H1 (cell line): ENCODE results near the gene DOP1A. TPM values are rescaled to one million over a fixed set of nuclear protein-coding genes. Genes with fewer than 3 reads are reported as not detected.
A peak's percentile ranks its signal among the peaks of the same experiment; 100 is the strongest.

Experiments
- CTCF ChIA-PET: fragments of 300-600 bp; sonication (Branson Sonifier 250); formaldehyde crosslinking; loops from one replicate; lab custom pipeline; 2021; ENCODE audit not compliant: partially characterized antibody; lab: Charles Lee
- POLR2A ChIA-PET: fragments of 300-600 bp; sonication (Branson Sonifier 250); formaldehyde crosslinking; loops from one replicate; lab custom pipeline; 2021; ENCODE audit warnings: inconsistent platforms; ENCODE audit not compliant: partially characterized antibody; lab: Charles Lee
- DNase-seq, 2 experiments: peaks; one replicate each; pipeline versions ENCODE4 v3.0.0 to v3.0.0-alpha.2; 2010 to 2022; ENCODE audit warnings: low spot score in 2 of 2, low read depth in 1 of 2, mixed read lengths in 1 of 2
- FAIRE-seq: peaks from 2 replicates; lab custom pipeline; 2011; peaks lifted over from hg19 to GRCh38; lab: Jason Lieb, UNC
- H2AFZ ChIP-seq: 2 replicates; pipeline ENCODE4 v1.8.1; 2012; ENCODE audit warnings: low read length, inconsistent platforms
- H2AK5ac ChIP-seq: 2 replicates; pipeline ENCODE4 v1.6.1; 2013; ENCODE audit warnings: low read depth, low read length
- H2BK120ac ChIP-seq: replicated peaks from 2 replicates; pipeline ENCODE3; 2013; ENCODE audit warnings: low read depth, low read length, inconsistent platforms
- H2BK12ac ChIP-seq: 2 replicates; pipeline ENCODE4 v1.6.1; 2013; ENCODE audit warnings: low read depth, low read length
- H2BK15ac ChIP-seq: 2 replicates; pipeline ENCODE4 v1.6.1; 2013; ENCODE audit warnings: low read length
- H2BK20ac ChIP-seq: 2 replicates; pipeline ENCODE4 v1.6.1; 2013; ENCODE audit warnings: low read length
- H2BK5ac ChIP-seq: 2 replicates; pipeline ENCODE4 v1.6.1; 2013; ENCODE audit warnings: low read depth, low read length
- H3K14ac ChIP-seq: 2 replicates; pipeline ENCODE4 v1.6.1; 2013; ENCODE audit warnings: inconsistent platforms; ENCODE audit not compliant: insufficient read length
- H3K18ac ChIP-seq: 2 replicates; pipeline ENCODE4 v1.6.1; 2013; ENCODE audit warnings: low read length; ENCODE audit errors: extremely low read depth
- H3K23ac ChIP-seq: 2 replicates; pipeline ENCODE4 v1.6.1; 2013; ENCODE audit warnings: inconsistent platforms; ENCODE audit not compliant: insufficient read length
- H3K23me2 ChIP-seq: 2 replicates; pipeline ENCODE4 v1.6.1; 2013; ENCODE audit warnings: low read depth, low read length
- H3K27ac ChIP-seq: 2 replicates; pipeline ENCODE4 v1.6.1; 2011; ENCODE audit warnings: low read depth, low read length, inconsistent platforms
- H3K27me3 ChIP-seq, 4 experiments: replicated peaks in 1 of 4; 1 replicate in 1 of 4; 2 replicates in 3 of 4; pipeline versions ENCODE4 v1.6.1 to v1.8.1; 2011 to 2013; ENCODE audit warnings: low read length in 3 of 4, mild to moderate bottlenecking in 3 of 4, inconsistent platforms in 2 of 4, mixed read lengths in 2 of 4, moderate library complexity in 1 of 4; ENCODE audit not compliant: control insufficient read depth in 3 of 4, insufficient read depth in 3 of 4; ENCODE audit errors: extremely low read depth in 1 of 4
- H3K36me3 ChIP-seq, 4 experiments: 2 replicates each; pipeline versions ENCODE4 v1.6.1 to v1.8.1; 2011 to 2013; ENCODE audit warnings: mild to moderate bottlenecking in 4 of 4, low read length in 3 of 4, moderate library complexity in 2 of 4, control low read depth in 1 of 4, inconsistent platforms in 1 of 4; ENCODE audit not compliant: insufficient read depth in 4 of 4, control insufficient read depth in 2 of 4
- H3K4ac ChIP-seq: replicated peaks from 2 replicates; pipeline ENCODE3; 2013; ENCODE audit warnings: low read length, low read depth, mixed read lengths, inconsistent platforms; ENCODE audit not compliant: insufficient read length
- H3K4me1 ChIP-seq, 4 experiments: replicated peaks in 1 of 4; 1 replicate in 1 of 4; 2 replicates in 3 of 4; pipeline versions ENCODE4 v1.6.1 to v1.8.1; 2011 to 2013; ENCODE audit warnings: low read length in 3 of 4, inconsistent platforms in 2 of 4, mixed read lengths in 1 of 4; ENCODE audit not compliant: insufficient read depth in 4 of 4, control insufficient read depth in 3 of 4
- H3K4me2 ChIP-seq, 2 experiments: 2 replicates each; pipeline versions ENCODE4 v1.6.1 to v1.8.1; 2011 to 2013; ENCODE audit warnings: low read depth in 2 of 2, low read length in 2 of 2, control low read depth in 1 of 2, inconsistent platforms in 1 of 2, mild to moderate bottlenecking in 1 of 2; ENCODE audit not compliant: insufficient read depth in 1 of 2
- H3K4me3 ChIP-seq, 4 experiments: fragments of 200-600, 300-600 bp in 1 of 4; sonication (generic), shearing (Covaris generic), sonication (Bioruptor Twin) in 1 of 4; 2 replicates each; pipeline versions ENCODE4 v1.5.1 to v1.8.1; 2011 to 2016; ENCODE audit warnings: low read length in 4 of 4, low read depth in 3 of 4, control low read depth in 2 of 4, inconsistent platforms in 2 of 4, mild to moderate bottlenecking in 2 of 4, mixed read lengths in 1 of 4, moderate library complexity in 1 of 4; ENCODE audit not compliant: insufficient read depth in 2 of 4; ENCODE audit errors: extremely low read depth in 1 of 4
- H3K56ac ChIP-seq: replicated peaks from 2 replicates; pipeline ENCODE3; 2013; ENCODE audit warnings: low read depth, mild to moderate bottlenecking, mixed read lengths, low read length, inconsistent platforms; ENCODE audit not compliant: insufficient read length
- H3K79me1 ChIP-seq: 2 replicates; pipeline ENCODE4 v1.6.1; 2013; ENCODE audit warnings: low read depth, low read length, control low read depth
- H3K79me2 ChIP-seq, 2 experiments: 2 replicates each; pipeline versions ENCODE4 v1.6.1 to v1.8.1; 2012 to 2013; ENCODE audit warnings: low read length in 2 of 2, mild to moderate bottlenecking in 2 of 2, inconsistent platforms in 1 of 2; ENCODE audit not compliant: insufficient read depth in 2 of 2, control insufficient read depth in 1 of 2
- H3K9ac ChIP-seq, 4 experiments: replicated peaks in 1 of 4; 1 replicate in 1 of 4; 2 replicates in 3 of 4; pipeline versions ENCODE4 v1.6.1 to v1.8.1; 2011 to 2013; ENCODE audit warnings: low read depth in 3 of 4, low read length in 3 of 4, control low read depth in 2 of 4, mild to moderate bottlenecking in 2 of 4, moderate library complexity in 2 of 4, inconsistent platforms in 1 of 4; ENCODE audit errors: extremely low read depth in 1 of 4
- H3K9me3 ChIP-seq, 2 experiments: 2 replicates each; pipeline versions ENCODE4 v1.6.1 to v1.8.1; 2012 to 2013; ENCODE audit warnings: mild to moderate bottlenecking in 2 of 2, moderate library complexity in 2 of 2, control low read depth in 1 of 2, inconsistent platforms in 1 of 2, low read depth in 1 of 2, low read length in 1 of 2, mixed read lengths in 1 of 2; ENCODE audit not compliant: insufficient read depth in 2 of 2
- H4K20me1 ChIP-seq, 2 experiments: replicated peaks in 1 of 2; 2 replicates each; pipeline versions ENCODE3 to v1.8.1; 2011 to 2013; ENCODE audit warnings: inconsistent platforms in 2 of 2, low read length in 2 of 2, mild to moderate bottlenecking in 1 of 2; ENCODE audit not compliant: insufficient read depth in 2 of 2, control insufficient read depth in 1 of 2
- H4K5ac ChIP-seq: 2 replicates; pipeline ENCODE4 v1.6.1; 2013; ENCODE audit warnings: low read length, low read depth, mixed read lengths, inconsistent platforms; ENCODE audit not compliant: insufficient read length
- H4K8ac ChIP-seq: 2 replicates; pipeline ENCODE4 v1.8.0; 2013; ENCODE audit warnings: mild to moderate bottlenecking, moderate library complexity, low read length, inconsistent platforms; ENCODE audit not compliant: insufficient read depth; ENCODE audit errors: extremely low read depth
- H4K91ac ChIP-seq: replicated peaks from 2 replicates; pipeline ENCODE3; 2013; ENCODE audit warnings: low read length, mixed read lengths, inconsistent platforms; ENCODE audit not compliant: insufficient read length
- CEBPB ChIP-seq: IDR thresholded peaks from 2 replicates; pipeline ENCODE4 v1.6.1; 2012; ENCODE audit warnings: low read depth, low read length
- GTF2F1 ChIP-seq: IDR thresholded peaks from 2 replicates; pipeline ENCODE4 v1.6.1; 2012; ENCODE audit warnings: low read depth, low read length, improper control_type of control experiment, borderline replicate concordance
- KDM5A ChIP-seq: fragments of 200-600 bp; IDR thresholded peaks from 2 replicates; pipeline ENCODE4 v1.7.1; 2012; ENCODE audit warnings: mild to moderate bottlenecking, low read length, inconsistent platforms, mixed read lengths
- RAD21 ChIP-seq, 2 experiments: IDR thresholded peaks in 1 of 2; conservative IDR thresholded peaks in 1 of 2; 2 replicates each; pipeline ENCODE4 v1.6.1; 2011; ENCODE audit warnings: low read depth in 2 of 2, low read length in 2 of 2, improper control_type of control experiment in 1 of 2, inconsistent platforms in 1 of 2, mild to moderate bottlenecking in 1 of 2, moderate library complexity in 1 of 2
- WGBS, 2 experiments: shearing (Covaris generic) in 1 of 2; methylation state at CpG; one replicate each; pipeline versions ENCODE4 v1.1.6 to v1.1.7; 2013 to 2015; ENCODE audit warnings: low lambda C conversion rate in 2 of 2, mixed read lengths in 2 of 2, inconsistent platforms in 1 of 2, low coverage in 1 of 2, missing lambda C conversion rate in 1 of 2; ENCODE audit not compliant: insufficient replicate concordance in 2 of 2, insufficient coverage in 1 of 2, insufficient read length in 1 of 2; ENCODE audit errors: extremely low coverage in 1 of 2, missing lambda C conversion rate in 1 of 2; 5-methylcytosine and 5-hydroxymethylcytosine counted together
- polyA plus RNA-seq, 7 experiments: library from polyadenylated mRNA; depleted of rRNA in 3 of 7; stranded (reverse) in 5 of 7; unstranded in 2 of 7; fragments of >200 nt in 5 of 7; fragments of 200-250 nt in 2 of 7; gene quantifications; 1 replicate in 5 of 7; 2 replicates in 1 of 7; 4 replicates in 1 of 7; pipeline versions ENCODE4 v1.2.1 to v1.2.3, GENCODE V29; 2011 to 2013; ENCODE audit warnings: missing spikeins in 2 of 7, mixed read lengths in 2 of 7
- total RNA-seq: library from RNA; stranded (reverse); fragmentation: NEBNext Ultra II Directional; extraction: Animal tissue kit (Norgen Biotek cat#: 25700); gene quantifications from 2 replicates; pipeline ENCODE4 v1.2.1, GENCODE V29; 2021
- TF ChIP-seq, protein P1 (sequence below), 3 experiments: IDR thresholded peaks; 1 replicate in 2 of 3; 2 replicates in 1 of 3; pipeline versions ENCODE4 v1.5.1 to v1.6.1; 2011; ENCODE audit warnings: low read length in 3 of 3, mild to moderate bottlenecking in 3 of 3, inconsistent platforms in 2 of 3, low read depth in 1 of 3, moderate library complexity in 1 of 3; ENCODE audit not compliant: insufficient read depth in 1 of 3; ENCODE audit errors: control extremely low read depth in 1 of 3

Gene DOP1A
- total and polyA plus RNA-seq, 2 of the 8 experiments (the other 6 are each of a cell fraction or from before 2014, with no cell fraction given): 7.5 to 14.7 TPM

GRCh38 chr6:83055366-83055964, 12.0 kb upstream of the DOP1A start:
- CTCF ChIA-PET: interaction anchor here (0.7 to 3.9 kb wide), 8 partner anchors 10 to 801 kb away, joined by 3 to 30 read pairs (median 4); partner anchors contain the start of gene UBE3D
- peaks cover 10% of the 10 kb centered on the region for H3K79me1 ChIP-seq
- no peak overlapping the region for H2BK5ac ChIP-seq
- H2BK12ac ChIP-seq: no peak overlapping the region
- no peak overlapping the region for H4K8ac ChIP-seq
- no peak overlapping the region for H4K5ac ChIP-seq
- peaks cover 6 to 24% (median 12%) of the 10 kb centered on the region in 4 experiments; a peak in 6 of 8 replicates for H3K36me3 ChIP-seq
- no peak overlapping the region for H2BK15ac ChIP-seq
- peak; percentile 81 for FAIRE-seq
- H3K14ac ChIP-seq: no peak overlapping the region
- peak in 1 of 2 experiments; percentile 72 for DNase-seq
- H3K9ac ChIP-seq: no peak overlapping the region
- H2BK20ac ChIP-seq: no peak overlapping the region
- no peaks in the 10 kb centered on the region for H3K4me1 ChIP-seq
- peaks cover 4 to 34% of the 10 kb centered on the region in 2 experiments; a peak in 3 of 4 replicates for H3K79me2 ChIP-seq
- H2AFZ ChIP-seq: no peak overlapping the region
- H3K4me3 ChIP-seq: no peak overlapping the region
- TF ChIP-seq RAD21 (IDR thresholded peaks at IDR 0.05 in 1 of 2, conservative IDR thresholded peaks at IDR 0.05 in 1 of 2; ENCODE audit: low read depth in 2 of 2, low read length in 2 of 2): peak; percentile 84 to 86
- no peak for TF ChIP-seq GTF2F1
- TF ChIP-seq, protein P1, sequence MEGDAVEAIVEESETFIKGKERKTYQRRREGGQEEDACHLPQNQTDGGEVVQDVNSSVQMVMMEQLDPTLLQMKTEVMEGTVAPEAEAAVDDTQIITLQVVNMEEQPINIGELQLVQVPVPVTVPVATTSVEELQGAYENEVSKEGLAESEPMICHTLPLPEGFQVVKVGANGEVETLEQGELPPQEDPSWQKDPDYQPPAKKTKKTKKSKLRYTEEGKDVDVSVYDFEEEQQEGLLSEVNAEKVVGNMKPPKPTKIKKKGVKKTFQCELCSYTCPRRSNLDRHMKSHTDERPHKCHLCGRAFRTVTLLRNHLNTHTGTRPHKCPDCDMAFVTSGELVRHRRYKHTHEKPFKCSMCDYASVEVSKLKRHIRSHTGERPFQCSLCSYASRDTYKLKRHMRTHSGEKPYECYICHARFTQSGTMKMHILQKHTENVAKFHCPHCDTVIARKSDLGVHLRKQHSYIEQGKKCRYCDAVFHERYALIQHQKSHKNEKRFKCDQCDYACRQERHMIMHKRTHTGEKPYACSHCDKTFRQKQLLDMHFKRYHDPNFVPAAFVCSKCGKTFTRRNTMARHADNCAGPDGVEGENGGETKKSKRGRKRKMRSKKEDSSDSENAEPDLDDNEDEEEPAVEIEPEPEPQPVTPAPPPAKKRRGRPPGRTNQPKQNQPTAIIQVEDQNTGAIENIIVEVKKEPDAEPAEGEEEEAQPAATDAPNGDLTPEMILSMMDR (IDR thresholded peaks at IDR 0.05; ENCODE audit: control extremely low read depth in 1 of 3, insufficient read depth in 1 of 3, low read depth in 1 of 3, low read length in 3 of 3): peak; percentile 16 to 63 (median 62)
- no peak for TF ChIP-seq KDM5A
- no peak for TF ChIP-seq CEBPB
- H3K27me3 ChIP-seq: no peaks in the 10 kb centered on the region
- no peak overlapping the region for H3K4me2 ChIP-seq
- H4K20me1 ChIP-seq: peaks cover 0 to 3% of the 10 kb centered on the region in 2 experiments
- H4K91ac ChIP-seq: no peak overlapping the region
- POLR2A ChIA-PET: interaction anchor here (1.3 kb wide), 1 partner anchor 20 kb away, joined by 4 read pairs; no protein-coding TSS in a partner anchor
- H3K9me3 ChIP-seq: no peaks in the 10 kb centered on the region
- no peak overlapping the region for H3K23ac ChIP-seq
- H3K23me2 ChIP-seq: no peaks in the 10 kb centered on the region
- H2AK5ac ChIP-seq: no peak overlapping the region
- H3K56ac ChIP-seq: no peak overlapping the region
- no peak overlapping the region for H2BK120ac ChIP-seq
- no peak overlapping the region for H3K4ac ChIP-seq
- WGBS, 2 experiments: 61% methylated on average over 6 of the region's 6 CpGs; no CpG with 5 or more reads in 1 of the 2 experiments
- no peak overlapping the region for H3K18ac ChIP-seq
- no peak overlapping the region for H3K27ac ChIP-seq
